ENCODE measurements around the gene PREX1.

The PREX1 gene

DNA sequence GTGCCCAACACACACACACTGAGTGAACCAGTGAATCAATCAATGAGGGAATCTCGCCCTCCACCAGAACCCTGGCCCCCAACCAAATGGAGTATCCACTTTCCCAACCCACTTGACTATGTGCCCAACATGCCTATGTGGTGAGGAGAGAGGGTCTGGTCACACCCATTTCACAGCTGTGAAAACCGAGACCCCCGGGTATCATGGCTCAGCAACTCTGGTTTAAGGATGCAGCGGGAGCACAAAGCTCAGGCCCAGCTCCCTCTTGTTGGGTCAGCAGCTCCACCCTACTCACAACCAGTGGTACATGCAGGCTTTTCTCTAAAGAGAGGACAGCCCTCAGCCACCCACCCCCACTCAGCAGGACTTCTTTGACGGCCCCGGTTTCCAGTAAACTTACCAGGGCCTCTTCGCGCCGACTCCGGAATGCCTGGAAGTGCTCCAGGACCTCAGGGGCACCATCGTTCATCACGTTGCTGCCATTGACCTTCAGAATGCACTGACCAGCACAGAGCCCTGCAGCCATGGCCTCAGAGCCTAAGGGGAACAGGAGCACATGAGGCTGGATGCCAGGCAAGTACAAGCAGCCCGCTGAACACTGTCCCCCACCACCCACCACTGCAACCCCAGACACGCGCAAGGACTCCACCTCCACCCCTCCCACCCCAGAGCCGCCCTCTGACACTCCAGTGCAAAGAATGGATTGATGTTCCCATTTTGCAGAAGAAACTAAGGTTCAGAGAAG lies 174.7 kb downstream of the PREX1 start:
- Histone ChIP-seq H3K27me3 (replicated peaks; ENCODE audit: control insufficient read depth, insufficient read depth, low read length, poor library complexity, severe bottlenecking) (no peaks in the 10 kb centered on the region), H3K4me3 (ENCODE audit: insufficient read depth, low read depth, low read length, poor library complexity, severe bottlenecking) (no peak overlapping the region), H3K9me3 (ENCODE audit: control insufficient read depth, low read length) (no peaks in the 10 kb centered on the region), H3K4me1 (ENCODE audit: control insufficient read depth, insufficient read depth, low read length, poor library complexity, severe bottlenecking) (no peaks in the 10 kb centered on the region), H3K36me3 (ENCODE audit: control insufficient read depth, insufficient read depth, low read length) (peaks cover 90% of the 10 kb centered on the region), H3K27ac (ENCODE audit: insufficient read depth, low read length, poor library complexity, severe bottlenecking) (no peak overlapping the region)
- no peak for DNase-seq

DNA sequence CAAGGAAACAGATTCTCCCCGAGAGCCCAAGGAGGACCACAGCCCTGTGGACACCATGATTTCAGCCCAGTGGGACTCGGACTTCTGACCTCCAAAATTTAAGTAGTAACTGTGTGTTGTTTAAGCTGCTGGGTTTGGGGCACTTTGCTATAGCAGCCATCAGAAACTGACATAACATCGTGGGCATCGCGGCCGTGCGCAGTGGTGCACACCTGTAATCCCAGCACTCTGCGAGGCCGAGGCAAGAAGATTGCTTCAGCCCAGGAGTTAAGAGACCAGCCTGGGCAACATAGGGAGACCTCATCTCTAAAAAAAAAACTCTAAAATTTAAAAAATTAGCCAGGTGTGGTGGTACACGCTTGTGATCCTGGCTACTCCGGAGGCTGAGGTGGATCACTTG lies 175.8 kb downstream of the PREX1 start:
- no peaks in the 10 kb centered on the region for H3K9me3 ChIP-seq (ENCODE audit: control insufficient read depth, low read length)
- H3K36me3 ChIP-seq (ENCODE audit: control insufficient read depth, insufficient read depth, low read length): peaks cover 94% of the 10 kb centered on the region
- DNase-seq: no peak
- H3K27me3 ChIP-seq (replicated peaks; ENCODE audit: control insufficient read depth, insufficient read depth, low read length, poor library complexity, severe bottlenecking): no peaks in the 10 kb centered on the region
- H3K4me3 ChIP-seq (ENCODE audit: insufficient read depth, low read depth, low read length, poor library complexity, severe bottlenecking): no peak overlapping the region
- no peak overlapping the region for H3K27ac ChIP-seq (ENCODE audit: insufficient read depth, low read length, poor library complexity, severe bottlenecking)
- no peaks in the 10 kb centered on the region for H3K4me1 ChIP-seq (ENCODE audit: control insufficient read depth, insufficient read depth, low read length, poor library complexity, severe bottlenecking)

GRCh38 chr20:48651271-48651670 lies 176.5 kb downstream of the PREX1 start:
- H3K4me3 ChIP-seq (ENCODE audit: insufficient read depth, low read depth, low read length, poor library complexity, severe bottlenecking): no peak overlapping the region
- H3K4me1 ChIP-seq (ENCODE audit: control insufficient read depth, insufficient read depth, low read length, poor library complexity, severe bottlenecking): no peaks in the 10 kb centered on the region
- no peak overlapping the region for H3K27ac ChIP-seq (ENCODE audit: insufficient read depth, low read length, poor library complexity, severe bottlenecking)
- no peaks in the 10 kb centered on the region for H3K9me3 ChIP-seq (ENCODE audit: control insufficient read depth, low read length)
- no peaks in the 10 kb centered on the region for H3K27me3 ChIP-seq (replicated peaks; ENCODE audit: control insufficient read depth, insufficient read depth, low read length, poor library complexity, severe bottlenecking)
- no peak for DNase-seq
- peaks cover 94% of the 10 kb centered on the region for H3K36me3 ChIP-seq (ENCODE audit: control insufficient read depth, insufficient read depth, low read length)

DNA sequence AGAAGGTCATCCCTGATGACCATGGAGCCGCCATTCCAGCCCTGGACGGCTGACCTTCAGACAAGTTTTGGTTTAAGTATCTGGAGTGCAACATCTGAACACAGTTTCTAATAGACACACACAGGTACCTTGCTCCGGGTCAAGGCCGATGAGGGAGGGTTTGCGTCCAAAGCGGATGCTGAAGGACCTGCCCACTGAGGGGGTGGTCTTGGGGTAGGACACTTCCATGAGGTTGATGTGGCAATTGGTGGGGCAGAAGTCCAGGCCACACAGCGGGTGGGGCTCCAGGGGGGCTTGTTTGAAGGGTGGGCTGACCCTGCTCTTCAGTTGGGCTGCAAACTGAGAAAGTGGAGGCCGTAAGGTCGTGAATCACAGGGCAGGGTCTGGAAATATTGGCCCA lies 177.9 kb downstream of the PREX1 start:
- no peak overlapping the region for H3K27ac ChIP-seq (ENCODE audit: insufficient read depth, low read length, poor library complexity, severe bottlenecking)
- no peaks in the 10 kb centered on the region for H3K27me3 ChIP-seq (replicated peaks; ENCODE audit: control insufficient read depth, insufficient read depth, low read length, poor library complexity, severe bottlenecking)
- H3K4me3 ChIP-seq (ENCODE audit: insufficient read depth, low read depth, low read length, poor library complexity, severe bottlenecking): no peak overlapping the region
- no peaks in the 10 kb centered on the region for H3K4me1 ChIP-seq (ENCODE audit: control insufficient read depth, insufficient read depth, low read length, poor library complexity, severe bottlenecking)
- H3K36me3 ChIP-seq (ENCODE audit: control insufficient read depth, insufficient read depth, low read length): peaks cover 95% of the 10 kb centered on the region
- no peaks in the 10 kb centered on the region for H3K9me3 ChIP-seq (ENCODE audit: control insufficient read depth, low read length)
- DNase-seq: no peak

GRCh38 chr20:48649104-48649626 lies 178.6 kb downstream of the PREX1 start:
- H3K27me3 ChIP-seq (replicated peaks; ENCODE audit: control insufficient read depth, insufficient read depth, low read length, poor library complexity, severe bottlenecking): no peaks in the 10 kb centered on the region
- peaks cover 95% of the 10 kb centered on the region for H3K36me3 ChIP-seq (ENCODE audit: control insufficient read depth, insufficient read depth, low read length)
- DNase-seq: no peak
- H3K9me3 ChIP-seq (ENCODE audit: control insufficient read depth, low read length): no peaks in the 10 kb centered on the region
- no peak overlapping the region for H3K4me3 ChIP-seq (ENCODE audit: insufficient read depth, low read depth, low read length, poor library complexity, severe bottlenecking)
- no peaks in the 10 kb centered on the region for H3K4me1 ChIP-seq (ENCODE audit: control insufficient read depth, insufficient read depth, low read length, poor library complexity, severe bottlenecking)
- no peak overlapping the region for H3K27ac ChIP-seq (ENCODE audit: insufficient read depth, low read length, poor library complexity, severe bottlenecking)

GRCh38 chr20:48648482-48649051 lies 179.2 kb downstream of the PREX1 start:
- Histone ChIP-seq H3K36me3 (ENCODE audit: control insufficient read depth, insufficient read depth, low read length) (peaks cover 95% of the 10 kb centered on the region), H3K4me3 (ENCODE audit: insufficient read depth, low read depth, low read length, poor library complexity, severe bottlenecking) (no peak overlapping the region), H3K4me1 (ENCODE audit: control insufficient read depth, insufficient read depth, low read length, poor library complexity, severe bottlenecking) (no peaks in the 10 kb centered on the region), H3K27me3 (replicated peaks; ENCODE audit: control insufficient read depth, insufficient read depth, low read length, poor library complexity, severe bottlenecking) (no peaks in the 10 kb centered on the region), H3K27ac (ENCODE audit: insufficient read depth, low read length, poor library complexity, severe bottlenecking) (no peak overlapping the region), H3K9me3 (ENCODE audit: control insufficient read depth, low read length) (no peaks in the 10 kb centered on the region)
- DNase-seq: no peak

GRCh38 chr20:48647858-48648257 lies 179.9 kb downstream of the PREX1 start:
- H3K9me3 ChIP-seq (ENCODE audit: control insufficient read depth, low read length): no peaks in the 10 kb centered on the region
- no peak overlapping the region for H3K27ac ChIP-seq (ENCODE audit: insufficient read depth, low read length, poor library complexity, severe bottlenecking)
- H3K4me3 ChIP-seq (ENCODE audit: insufficient read depth, low read depth, low read length, poor library complexity, severe bottlenecking): no peak overlapping the region
- H3K36me3 ChIP-seq (ENCODE audit: control insufficient read depth, insufficient read depth, low read length): peaks cover 93% of the 10 kb centered on the region
- H3K27me3 ChIP-seq (replicated peaks; ENCODE audit: control insufficient read depth, insufficient read depth, low read length, poor library complexity, severe bottlenecking): no peaks in the 10 kb centered on the region
- no peaks in the 10 kb centered on the region for H3K4me1 ChIP-seq (ENCODE audit: control insufficient read depth, insufficient read depth, low read length, poor library complexity, severe bottlenecking)
- no peak for DNase-seq

DNA sequence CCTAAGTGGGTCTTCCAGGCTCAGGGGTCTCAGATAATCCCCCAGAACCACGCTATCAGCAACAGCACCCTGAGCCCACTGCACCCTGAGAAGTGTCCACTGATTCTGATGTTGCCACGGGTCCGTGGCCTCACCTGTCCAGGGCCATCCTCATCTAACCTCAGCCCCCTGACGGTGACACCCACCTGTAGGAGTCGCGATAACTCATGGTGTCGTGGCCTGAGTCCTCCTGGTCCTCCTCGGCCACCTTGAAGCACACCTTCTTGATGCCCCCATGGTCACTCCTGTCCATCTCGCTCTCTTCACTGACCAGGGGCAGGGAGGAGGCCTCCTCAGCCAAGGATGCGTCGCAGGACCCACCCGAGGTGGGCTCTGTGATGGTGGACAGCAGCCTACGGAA lies 182.1 kb downstream of the PREX1 start:
- Histone ChIP-seq H3K9me3 (ENCODE audit: control insufficient read depth, low read length) (no peaks in the 10 kb centered on the region), H3K27ac (ENCODE audit: insufficient read depth, low read length, poor library complexity, severe bottlenecking) (no peak overlapping the region), H3K27me3 (replicated peaks; ENCODE audit: control insufficient read depth, insufficient read depth, low read length, poor library complexity, severe bottlenecking) (no peaks in the 10 kb centered on the region), H3K36me3 (ENCODE audit: control insufficient read depth, insufficient read depth, low read length) (peaks cover 92% of the 10 kb centered on the region), H3K4me1 (ENCODE audit: control insufficient read depth, insufficient read depth, low read length, poor library complexity, severe bottlenecking) (no peaks in the 10 kb centered on the region), H3K4me3 (ENCODE audit: insufficient read depth, low read depth, low read length, poor library complexity, severe bottlenecking) (no peak overlapping the region)
- no peak for DNase-seq

GRCh38 chr20:48644286-48644828 lies 183.4 kb downstream of the PREX1 start:
- H3K36me3 ChIP-seq (ENCODE audit: control insufficient read depth, insufficient read depth, low read length): peaks cover 91% of the 10 kb centered on the region
- DNase-seq: no peak

More at GRCh38 chr20:48644286-48644828, 183.4 kb downstream of the PREX1 start:
- H3K4me1 ChIP-seq (ENCODE audit: control insufficient read depth, insufficient read depth, low read length, poor library complexity, severe bottlenecking): no peaks in the 10 kb centered on the region
- no peaks in the 10 kb centered on the region for H3K27me3 ChIP-seq (replicated peaks; ENCODE audit: control insufficient read depth, insufficient read depth, low read length, poor library complexity, severe bottlenecking)
- H3K4me3 ChIP-seq (ENCODE audit: insufficient read depth, low read depth, low read length, poor library complexity, severe bottlenecking): no peak overlapping the region
- H3K27ac ChIP-seq (ENCODE audit: insufficient read depth, low read length, poor library complexity, severe bottlenecking): no peak overlapping the region
- no peaks in the 10 kb centered on the region for H3K9me3 ChIP-seq (ENCODE audit: control insufficient read depth, low read length)
